ENCODE results near the gene DOP1A. TPM values are rescaled to one million over a fixed set of nuclear protein-coding genes. Genes with fewer than 3 reads are reported as not detected.
A peak's percentile ranks its signal among the peaks of the same experiment; 100 is the strongest.

DOP1A gene
- total RNA-seq (2021) (25.1 and 31.9 TPM in 2 replicates), Bru-seq, nascent RNA (percentile 86 among the genes with signal in this experiment), BruChase-seq, experiment 1, labeled RNA remaining after a 2-hour chase (percentile 84 among the genes with signal in this experiment), BruChase-seq, experiment 2, labeled RNA remaining after a 6-hour chase (percentile 73 among the genes with signal in this experiment)
- long read RNA-seq, partial matches to known transcripts: 0 of 2 reads
- long read RNA-seq, other reads (novel, unspliced or antisense): 2 of 2 reads

- Histone ChIP-seq H3K27me3 (replicated peaks; ENCODE audit: insufficient read depth, low read depth, low read length, poor library complexity) (no peaks in the 10 kb centered on the region), H3K4me3 (ENCODE audit: low read depth, low read length, poor library complexity, severe bottlenecking) (peak within 1 kb of the TSS; percentile 91), H3K36me3 (ENCODE audit: insufficient read depth, low read length, poor library complexity, severe bottlenecking) (no peaks in the 10 kb centered on the region), H3K27ac (ENCODE audit: low read depth, low read length, poor library complexity, severe bottlenecking) (peak within 1 kb of the TSS; percentile 80), H3K4me1 (ENCODE audit: insufficient read depth, low read length, poor library complexity, severe bottlenecking) (peaks cover 25% of the 10 kb centered on the region), H3K9me3 (ENCODE audit: low read depth, low read length, poor library complexity, severe bottlenecking) (no peaks in the 10 kb centered on the region)
- peak; percentile 99 for TF ChIP-seq CTCF (conservative IDR thresholded peaks at IDR 0.05; ENCODE audit: low read depth, low read length)
- TF ChIP-seq EZH2 (IDR thresholded peaks at IDR 0.05; ENCODE audit: borderline replicate concordance, low read depth, low read length, poor library complexity, severe bottlenecking): no peak
- intact Hi-C loops (cut with micrococcal nuclease; ENCODE audit: unreplicated experiment): loop anchor here (1.0 to 10.0 kb wide), 4 partner anchors 148 to 447 kb away; no protein-coding TSS in a partner anchor
- DNase-seq (ENCODE audit: low spot score): peak; percentile 98
- CTCF ChIA-PET: interaction anchor here (0.5 to 4.5 kb wide), 10 partner anchors 10 to 720 kb away, joined by 3 to 42 read pairs (median 3); no protein-coding TSS in a partner anchor
- POLR2A ChIA-PET (ENCODE audit: low non-redundant PET): no interaction called here
- no TSS peak for BruUV-seq (replicated peaks)
Measured at GRCh38 chr6:83067448-83068439, at the start of gene DOP1A. Gene DOP1A (plus strand): TSS chr6:83067671. CDS start chr6:83096978, 29,307 bp downstream.

DNA sequence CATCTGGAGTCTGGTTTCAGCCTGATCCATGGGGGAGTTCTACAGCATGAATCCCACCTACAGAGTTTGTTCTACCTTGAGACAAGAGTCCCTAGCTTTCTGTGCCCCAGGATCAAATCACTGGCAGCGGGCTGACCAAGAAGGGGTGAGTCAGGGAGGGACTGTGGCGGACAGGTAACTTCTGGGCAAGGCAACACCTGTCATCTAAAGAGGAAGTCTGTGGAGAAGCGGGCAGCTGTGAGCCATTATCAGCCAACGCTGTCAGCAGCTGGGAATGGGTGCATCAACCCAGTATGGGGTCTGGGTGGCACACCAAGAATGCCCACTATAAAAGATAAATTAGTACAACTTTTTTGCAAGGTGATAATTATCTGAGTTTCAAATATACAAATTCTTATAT lies 47.7 kb upstream of the DOP1A start:
- no peak overlapping the region for H3K27ac ChIP-seq (ENCODE audit: low read depth, low read length, poor library complexity, severe bottlenecking)
- peaks cover 56% of the 10 kb centered on the region for H3K36me3 ChIP-seq (ENCODE audit: insufficient read depth, low read length, poor library complexity, severe bottlenecking)
- POLR2A ChIA-PET (ENCODE audit: low non-redundant PET): no interaction called here
- TF ChIP-seq CTCF (conservative IDR thresholded peaks at IDR 0.05; ENCODE audit: low read depth, low read length): no peak
- no peak for TF ChIP-seq EZH2 (IDR thresholded peaks at IDR 0.05; ENCODE audit: borderline replicate concordance, low read depth, low read length, poor library complexity, severe bottlenecking)
- no TSS peak for BruUV-seq (replicated peaks)
- H3K9me3 ChIP-seq (ENCODE audit: low read depth, low read length, poor library complexity, severe bottlenecking): no peaks in the 10 kb centered on the region
- H3K27me3 ChIP-seq (replicated peaks; ENCODE audit: insufficient read depth, low read depth, low read length, poor library complexity): no peaks in the 10 kb centered on the region
- H3K4me1 ChIP-seq (ENCODE audit: insufficient read depth, low read length, poor library complexity, severe bottlenecking): no peaks in the 10 kb centered on the region
- intact Hi-C loops (cut with micrococcal nuclease; ENCODE audit: unreplicated experiment): no loop called here
- CTCF ChIA-PET: no interaction called here
- DNase-seq (ENCODE audit: low spot score): no peak
- no peak overlapping the region for H3K4me3 ChIP-seq (ENCODE audit: low read depth, low read length, poor library complexity, severe bottlenecking)

DNA sequence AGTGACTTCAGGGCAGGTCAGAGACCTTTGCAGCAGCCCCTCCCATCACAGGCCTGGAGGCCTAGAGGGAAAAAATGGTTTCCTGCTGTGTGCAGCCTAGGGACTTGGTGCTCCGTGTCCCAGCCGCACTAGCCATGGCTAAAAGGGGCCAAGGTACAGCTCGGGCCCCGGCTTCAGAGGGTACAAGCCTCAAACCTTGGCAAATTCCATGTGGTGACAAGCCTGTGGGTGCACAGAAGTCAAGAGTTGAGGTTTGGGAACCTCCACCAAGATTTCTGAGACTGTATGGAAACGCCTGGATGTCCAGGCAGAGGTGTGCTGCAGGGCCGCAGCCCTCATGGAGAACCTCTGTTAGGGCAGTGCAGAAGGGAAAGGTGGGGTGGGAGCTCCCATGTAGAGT lies 35.8 kb upstream of the DOP1A start:
- no peaks in the 10 kb centered on the region for H3K27me3 ChIP-seq (replicated peaks; ENCODE audit: insufficient read depth, low read depth, low read length, poor library complexity)
- POLR2A ChIA-PET (ENCODE audit: low non-redundant PET): no interaction called here
- DNase-seq (ENCODE audit: low spot score): no peak
- intact Hi-C loops (cut with micrococcal nuclease; ENCODE audit: unreplicated experiment): no loop called here
- peaks cover 43% of the 10 kb centered on the region for H3K36me3 ChIP-seq (ENCODE audit: insufficient read depth, low read length, poor library complexity, severe bottlenecking)
- CTCF ChIA-PET: no interaction called here
- no peak overlapping the region for H3K27ac ChIP-seq (ENCODE audit: low read depth, low read length, poor library complexity, severe bottlenecking)
- no peak for TF ChIP-seq CTCF (conservative IDR thresholded peaks at IDR 0.05; ENCODE audit: low read depth, low read length)
- TF ChIP-seq EZH2 (IDR thresholded peaks at IDR 0.05; ENCODE audit: borderline replicate concordance, low read depth, low read length, poor library complexity, severe bottlenecking): no peak
- no TSS peak for BruUV-seq (replicated peaks)
- no peak overlapping the region for H3K4me3 ChIP-seq (ENCODE audit: low read depth, low read length, poor library complexity, severe bottlenecking)
- H3K9me3 ChIP-seq (ENCODE audit: low read depth, low read length, poor library complexity, severe bottlenecking): peaks cover 15% of the 10 kb centered on the region
- H3K4me1 ChIP-seq (ENCODE audit: insufficient read depth, low read length, poor library complexity, severe bottlenecking): no peaks in the 10 kb centered on the region
